Tibial artery (tissue), 4 donors: Measurements from ENCODE around the gene NAXD.

Experiments
- DNase-seq, 2 donors: peaks; one replicate each; pipeline ENCODE4 v3.0.0-alpha.2; 2019
- H3K27ac ChIP-seq, 2 donors: fragments of 200-600 bp; sonication (generic) in 1 of 2; 1 replicate in 1 of 2; 2 replicates in 1 of 2; pipeline ENCODE4 v1.5.1; 2018 to 2019; ENCODE audit warnings: mild to moderate bottlenecking in 1 of 2
- H3K27me3 ChIP-seq, 2 donors: fragments of 200-600 bp; sonication (generic) in 1 of 2; one replicate each; pipeline versions ENCODE4 v1.5.1 to v1.6.0; 2016 to 2019
- H3K36me3 ChIP-seq, 3 donors: fragments of 200-600 bp; sonication (generic) in 2 of 3; one replicate each; pipeline ENCODE4 v1.5.1; 2016 to 2019; ENCODE audit warnings: mild to moderate bottlenecking in 2 of 3
- H3K4me1 ChIP-seq, 4 donors: fragments of 200-600 bp; sonication (generic) in 2 of 4; 1 replicate in 3 of 4; 2 replicates in 1 of 4; pipeline ENCODE4 v1.5.1; 2016 to 2019
- H3K4me3 ChIP-seq, 2 donors: fragments of 200-600 bp; sonication (generic) in 1 of 2; 1 replicate in 1 of 2; 2 replicates in 1 of 2; pipeline ENCODE4 v1.5.1; 2018 to 2019; ENCODE audit warnings: mild to moderate bottlenecking in 2 of 2
- H3K9me3 ChIP-seq, 3 donors: fragments of 200-600 bp; sonication (generic) in 1 of 3; one replicate each; pipeline ENCODE4 v1.5.1; 2016 to 2019
- CTCF ChIP-seq, 2 experiments: fragments of 200-600 bp in 1 of 2; fragments of 450-650 bp in 1 of 2; IDR thresholded peaks; one replicate each; pipeline ENCODE4 v1.5.1; 2017 to 2019; ENCODE audit warnings: antibody characterized with exemption in 2 of 2, mild to moderate bottlenecking in 1 of 2, moderate library complexity in 1 of 2
- intact Hi-C: fragments of 100-400 bp; cut with DNase I; formaldehyde crosslinking; loops from one replicate; pipeline ENCODE4 v1.15.0; 2023; ENCODE audit warnings: low total_unique reads

NAXD gene

GRCh38 chr13:110648146-110648819 lies 32.9 kb downstream of the NAXD start:
- no peak overlapping the region for H3K4me3 ChIP-seq
- intact Hi-C loops = loop anchor here (10.0 kb wide), 1 partner anchor 193 kb away; no protein-coding TSS in a partner anchor
- H3K27ac ChIP-seq = no peak overlapping the region
- peaks cover 0 to 12% (median 10%) of the 10 kb centered on the region in 4 donors for H3K4me1 ChIP-seq
- DNase-seq = no peak
- H3K27me3 ChIP-seq = no peaks in the 10 kb centered on the region
- TF ChIP-seq CTCF (IDR thresholded peaks at IDR 0.05) = no peak
- no peaks in the 10 kb centered on the region for H3K9me3 ChIP-seq
- H3K36me3 ChIP-seq = peaks cover 14 to 92% (median 40%) of the 10 kb centered on the region in 3 donors

- intact Hi-C loops = loop anchor here (10.0 kb wide), 1 partner anchor 194 kb away; no protein-coding TSS in a partner anchor
- peaks cover 11 to 92% (median 44%) of the 10 kb centered on the region in 3 donors for H3K36me3 ChIP-seq
Measured at GRCh38 chr13:110648848-110649421, 33.6 kb downstream of the NAXD start.

GRCh38 chr13:110649551-110649950 lies 34.2 kb downstream of the NAXD start:
- peaks cover 11 to 89% (median 38%) of the 10 kb centered on the region in 3 donors for H3K36me3 ChIP-seq
- H3K9me3 ChIP-seq = no peaks in the 10 kb centered on the region
- no peak for DNase-seq
- intact Hi-C loops = loop anchor here (10.0 kb wide), 1 partner anchor 195 kb away; no protein-coding TSS in a partner anchor
- no peak for TF ChIP-seq CTCF (IDR thresholded peaks at IDR 0.05)
- H3K4me3 ChIP-seq = no peak overlapping the region
- H3K27me3 ChIP-seq = no peaks in the 10 kb centered on the region
- no peak overlapping the region for H3K27ac ChIP-seq
- peaks cover 0 to 8% (median 8%) of the 10 kb centered on the region in 4 donors for H3K4me1 ChIP-seq

More at GRCh38 chr13:110648848-110649421, 33.6 kb downstream of the NAXD start:
- Histone ChIP-seq H3K4me1 (peaks cover 0 to 12% (median 10%) of the 10 kb centered on the region in 4 donors), H3K27ac (no peak overlapping the region), H3K9me3 (no peaks in the 10 kb centered on the region), H3K4me3 (no peak overlapping the region), H3K27me3 (no peaks in the 10 kb centered on the region)
- no peak for DNase-seq
- no peak for TF ChIP-seq CTCF (IDR thresholded peaks at IDR 0.05)

- intact Hi-C loops = no loop called here
- Histone ChIP-seq H3K36me3 (peaks cover 11 to 87% (median 42%) of the 10 kb centered on the region in 3 donors), H3K4me1 (no peaks in the 10 kb centered on the region), H3K4me3 (no peak overlapping the region), H3K27me3 (no peaks in the 10 kb centered on the region), H3K9me3 (no peaks in the 10 kb centered on the region), H3K27ac (no peak overlapping the region)
- no peak for TF ChIP-seq CTCF (IDR thresholded peaks at IDR 0.05)
- DNase-seq = no peak
Measured at GRCh38 chr13:110650436-110650835, 35.1 kb downstream of the NAXD start.

GRCh38 chr13:110651271-110651670 lies 35.9 kb downstream of the NAXD start:
- intact Hi-C loops = no loop called here
- peaks cover 15 to 86% (median 51%) of the 10 kb centered on the region in 3 donors for H3K36me3 ChIP-seq

More at GRCh38 chr13:110651271-110651670, 35.9 kb downstream of the NAXD start:
- TF ChIP-seq CTCF (IDR thresholded peaks at IDR 0.05) = no peak
- Histone ChIP-seq H3K27ac (no peak overlapping the region), H3K27me3 (no peaks in the 10 kb centered on the region), H3K4me1 (no peaks in the 10 kb centered on the region), H3K9me3 (no peaks in the 10 kb centered on the region), H3K4me3 (no peak overlapping the region)
- DNase-seq = no peak
